NCI-H446 (cell line): Measurements from ENCODE around the gene TBC1D10A.

ENCODE experiments used
- DNase-seq, 2 experiments: peaks; one replicate each; lab custom pipeline; 2025; lab: John Stamatoyannopoulos, UW

The TBC1D10A gene

GRCh38 chr22:30320021-30320556 lies 6.7 kb downstream of the TBC1D10A start:
- DNase-seq = no peak

- DNase-seq = no peak
Observed at GRCh38 chr22:30318799-30319419, 7.8 kb downstream of the TBC1D10A start.

- no peak for DNase-seq
Observed at GRCh38 chr22:30317778-30318177, 9.0 kb downstream of the TBC1D10A start.

GRCh38 chr22:30315962-30316576 lies 10.7 kb downstream of the TBC1D10A start:
- DNase-seq = no peak

- no peak for DNase-seq
Observed at GRCh38 chr22:30314915-30315314, 11.8 kb downstream of the TBC1D10A start.

- no peak for DNase-seq
Observed at GRCh38 chr22:30313527-30314363, 13.0 kb downstream of the TBC1D10A start.

- no peak for DNase-seq
Observed at GRCh38 chr22:30312053-30312452, 14.7 kb downstream of the TBC1D10A start.

GRCh38 chr22:30310881-30311771 lies 15.6 kb downstream of the TBC1D10A start:
- DNase-seq = peak in 1 of 2 experiments; percentile 26

GRCh38 chr22:30309951-30310741 lies 16.6 kb downstream of the TBC1D10A start:
- DNase-seq = no peak

- DNase-seq = no peak
Observed at GRCh38 chr22:30308518-30309230, 18.1 kb downstream of the TBC1D10A start.

GRCh38 chr22:30308093-30308492 lies 18.6 kb downstream of the TBC1D10A start:
- DNase-seq = no peak

GRCh38 chr22:30307041-30307574 lies 19.6 kb downstream of the TBC1D10A start:
- no peak for DNase-seq

- DNase-seq = no peak
Observed at GRCh38 chr22:30306627-30307011, 20.1 kb downstream of the TBC1D10A start.

- no peak for DNase-seq
Observed at GRCh38 chr22:30305906-30306626, 20.7 kb downstream of the TBC1D10A start.

GRCh38 chr22:30305519-30305905 lies 21.2 kb downstream of the TBC1D10A start:
- DNase-seq = no peak

GRCh38 chr22:30304495-30305244 lies 22.1 kb downstream of the TBC1D10A start:
- peak in 1 of 2 experiments; percentile 39 for DNase-seq

GRCh38 chr22:30302810-30303138 lies 24.0 kb downstream of the TBC1D10A start:
- no peak for DNase-seq

- DNase-seq = no peak
Observed at GRCh38 chr22:30301995-30302809, 24.5 kb downstream of the TBC1D10A start.
